MM.1S (cell line): Measurements from ENCODE around the gene DNAJB4.
"Not testable (repeated sequence)": the region's sequence is repeated elsewhere in the genome, so short reads cannot be mapped to it uniquely, and the experiment has no call there.

Experiments used
- CTCF ChIP-seq: fragments of 300-600 bp; sonication (generic); IDR thresholded peaks from 2 replicates; pipeline ENCODE4 v1.5.1; 2016; ENCODE audit warnings: antibody characterized with exemption, low read length, mixed read lengths
- EZH2 ChIP-seq: fragments of 300-600 bp; sonication (generic); optimal IDR thresholded peaks from 2 replicates; pipeline ENCODE3; 2017; ENCODE audit warnings: low read depth, mild to moderate bottlenecking, antibody characterized with exemption, low read length, mixed read lengths

DNA sequence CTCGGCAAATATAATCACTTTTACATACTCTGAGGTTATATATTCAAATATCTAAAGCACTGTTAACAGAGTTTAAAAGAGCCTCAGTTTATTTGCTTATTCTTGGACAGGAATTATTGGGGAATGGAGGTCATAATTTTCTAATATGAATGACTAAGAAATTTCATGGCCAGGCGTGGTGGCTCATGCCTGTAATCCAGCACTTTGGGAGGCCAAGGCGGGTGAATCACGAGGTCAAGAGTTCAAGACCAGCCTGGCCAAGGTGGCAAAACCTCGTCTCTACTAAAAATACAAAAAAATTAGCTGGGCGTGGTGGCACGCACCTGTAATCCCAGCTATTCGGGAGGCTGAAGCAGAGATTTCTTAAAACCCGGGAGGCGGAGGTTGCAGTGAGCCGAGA lies 4.2 kb upstream of the DNAJB4 start:
- TF ChIP-seq CTCF, EZH2: not testable (repeated sequence)
